Ishikawa (cell line): ENCODE results near the gene ZNF682.

Experiments used
- CEBPB ChIP-seq: IDR thresholded peaks from 2 replicates; pipeline ENCODE4 v1.6.1; 2012
- CREB1 ChIP-seq: IDR thresholded peaks from 2 replicates; pipeline ENCODE4 v1.6.1; 2012; ENCODE audit warnings: low read depth
- EGR1 ChIP-seq: IDR thresholded peaks from 2 replicates; pipeline ENCODE4 v1.6.1; 2012
- EP300 ChIP-seq: IDR thresholded peaks from 2 replicates; pipeline ENCODE4 v1.6.1; 2012; ENCODE audit warnings: borderline replicate concordance
- FOXM1 ChIP-seq: IDR thresholded peaks from 2 replicates; pipeline ENCODE4 v1.6.1; 2012; ENCODE audit warnings: low read depth, borderline replicate concordance
- MAX ChIP-seq: IDR thresholded peaks from 2 replicates; pipeline ENCODE4 v1.6.1; 2012
- NFIC ChIP-seq: IDR thresholded peaks from 2 replicates; pipeline ENCODE4 v1.6.1; 2012
- RAD21 ChIP-seq: IDR thresholded peaks from 2 replicates; pipeline ENCODE4 v1.6.1; 2012; ENCODE audit warnings: low read depth
- REST ChIP-seq: IDR thresholded peaks from 2 replicates; pipeline ENCODE4 v1.6.1; 2012; ENCODE audit warnings: low read depth, mild to moderate bottlenecking
- TAF1 ChIP-seq: IDR thresholded peaks from 2 replicates; pipeline ENCODE4 v1.6.1; 2012; ENCODE audit warnings: low read depth, mild to moderate bottlenecking
- TCF12 ChIP-seq: IDR thresholded peaks from 2 replicates; pipeline ENCODE4 v1.6.1; 2012; ENCODE audit warnings: low read depth
- TEAD4 ChIP-seq: IDR thresholded peaks from 2 replicates; pipeline ENCODE4 v1.6.1; 2012
- USF1 ChIP-seq: IDR thresholded peaks from 2 replicates; pipeline ENCODE4 v1.6.1; 2012
- YY1 ChIP-seq: IDR thresholded peaks from 2 replicates; pipeline ENCODE4 v1.6.1; 2012; ENCODE audit warnings: low read depth

Gene ZNF682

GRCh38 chr19:19964416-19964815, 74.9 kb downstream of the ZNF682 start:
- no peak for TF ChIP-seq EGR1

- peak; percentile 54 for TF ChIP-seq RAD21
Observed at GRCh38 chr19:19959151-19959799, 80.0 kb downstream of the ZNF682 start.

GRCh38 chr19:19956434-19957075, 82.8 kb downstream of the ZNF682 start:
- TF ChIP-seq EP300: no peak
- TF ChIP-seq TCF12: no peak
- TF ChIP-seq REST: no peak
- no peak for TF ChIP-seq FOXM1
- no peak for TF ChIP-seq YY1
- TF ChIP-seq RAD21: no peak
- no peak for TF ChIP-seq TEAD4
- TF ChIP-seq NFIC: no peak
- no peak for TF ChIP-seq MAX
- TF ChIP-seq EGR1: no peak
- TF ChIP-seq USF1: no peak

- TF ChIP-seq CEBPB (no peak), YY1 (no peak), MAX (no peak), EGR1 (no peak), REST (no peak), TEAD4 (no peak), TCF12 (no peak), NFIC (no peak), EP300 (no peak), USF1 (no peak), TAF1 (no peak), CREB1 (no peak), FOXM1 (no peak), RAD21 (no peak)
Observed at GRCh38 chr19:19955208-19955607, 84.1 kb downstream of the ZNF682 start.
